Spleen (tissue), 7 donors: ENCODE data around the gene ADGRL3.

ENCODE experiments used
- CTCF ChIP-seq, 11 experiments: fragments of 200-600 bp in 7 of 11; fragments of 450-650 bp in 4 of 11; sonication (generic) in 4 of 11; IDR thresholded peaks in 8 of 11; conservative IDR thresholded peaks in 3 of 11; 1 replicate in 7 of 11; 2 replicates in 4 of 11; pipeline versions ENCODE4 v1.4.0 to v1.8.0; 2016 to 2021; ENCODE audit warnings: antibody characterized with exemption in 11 of 11, inconsistent platforms in 4 of 11, mild to moderate bottlenecking in 1 of 11
- POLR2A ChIP-seq, 3 donors: fragments of 450-650 bp; IDR thresholded peaks; one replicate each; pipeline ENCODE4 v1.5.1; 2017; ENCODE audit warnings: antibody characterized with exemption in 3 of 3, mild to moderate bottlenecking in 1 of 3
- POLR2AphosphoS5 ChIP-seq, 3 donors: sonication (generic); formaldehyde crosslinking; IDR thresholded peaks; one replicate each; pipeline ENCODE4 v1.5.1; 2017; ENCODE audit warnings: antibody characterized with exemption in 3 of 3
- donor health status: DM: no; HTN: no; CAD: no; lungs with moderate emphysema.
- donor health status: DM: no; HTN: no; CAD: no.
- donor health status: DM: no; HTN: no; CAD: no.

- TF ChIP-seq POLR2AphosphoS5 (IDR thresholded peaks at IDR 0.05), result no peak
- no peak for TF ChIP-seq POLR2A (IDR thresholded peaks at IDR 0.05)
- no peak for TF ChIP-seq CTCF (IDR thresholded peaks at IDR 0.05 in 8 of 11, conservative IDR thresholded peaks at IDR 0.05 in 3 of 11)
These were observed 296 bp upstream of the ADGRL3 start for GRCh38 chr4:61199873-61200186.
